GM12878 (cell line): ENCODE results near the gene NEK1. TPM values are rescaled to one million over a fixed set of nuclear protein-coding genes. Genes with fewer than 3 reads are reported as not detected.

Experiments
- ATAC-seq: fragments of 200-7000 bp; cut with Tn5 transposase; 3 replicates; pipeline ENCODE4 v1.9.1; 2020; ENCODE audit warnings: mild to moderate bottlenecking, moderate library complexity
- BruUV-seq: library from RNA; stranded (reverse); fragments of 400-500 nt; replicated peaks from 2 replicates; lab custom pipeline; 2021; lab: Mats Ljungman, UMichigan
- CTCF ChIA-PET: fragments of 300-600 bp; sonication (Branson Sonifier 250); formaldehyde crosslinking; extraction: SDS; loops from one replicate; lab custom pipeline; 2021; ENCODE audit warnings: inconsistent platforms; lab: Yijun Ruan, JAX
- POLR2A ChIA-PET: fragments of 350-600 bp; formaldehyde crosslinking; extraction: SDS; loops from one replicate; lab custom pipeline; 2021; ENCODE audit warnings: inconsistent platforms; lab: Charles Lee
- RAD21 ChIA-PET: fragments of 300-600 bp; sonication (Branson Sonifier 250); formaldehyde crosslinking; loops from one replicate; lab custom pipeline; 2023; ENCODE audit warnings: antibody characterized with exemption; ENCODE audit not compliant: unreplicated experiment; lab: Charles Lee
- SMC1A ChIA-PET: fragments of 300-600 bp; sonication (Branson Sonifier 250); formaldehyde crosslinking; loops from one replicate; lab custom pipeline; 2023; ENCODE audit not compliant: unreplicated experiment, uncharacterized antibody; lab: Charles Lee
- DNase-seq: peaks from one replicate; pipeline ENCODE4 v3.0.0-alpha.2; 2011; ENCODE audit warnings: low read depth, low spot score
- FAIRE-seq: peaks from 3 replicates; lab custom pipeline; 2011; peaks lifted over from hg19 to GRCh38; lab: Jason Lieb, UNC
- H2AFZ ChIP-seq: 2 replicates; pipeline ENCODE4 v1.6.0; 2011; ENCODE audit warnings: low read depth, low read length, control low read depth; ENCODE audit not compliant: control insufficient read depth
- H3K27ac ChIP-seq: 2 replicates; pipeline ENCODE4 v1.5.1; 2011; ENCODE audit warnings: control low read depth; ENCODE audit not compliant: control insufficient read depth, insufficient read depth
- H3K27me3 ChIP-seq, 2 experiments: replicated peaks in 1 of 2; 2 replicates each; pipeline versions ENCODE4 v1.6.0 to v1.6.1; 2011; ENCODE audit warnings: low read length in 1 of 2; ENCODE audit not compliant: control insufficient read depth in 2 of 2, insufficient read depth in 2 of 2
- H3K36me3 ChIP-seq, 2 experiments: 2 replicates each; pipeline ENCODE4 v1.5.1; 2011; ENCODE audit warnings: low read length in 1 of 2; ENCODE audit not compliant: control insufficient read depth in 2 of 2, insufficient read depth in 2 of 2
- H3K4me1 ChIP-seq: 2 replicates; pipeline ENCODE4 v1.6.1; 2011; ENCODE audit warnings: mild to moderate bottlenecking, low read length, moderate library complexity, mixed read lengths; ENCODE audit not compliant: control insufficient read depth, insufficient read depth
- H3K4me2 ChIP-seq: 2 replicates; pipeline ENCODE4 v1.6.0; 2011; ENCODE audit warnings: control low read depth; ENCODE audit not compliant: control insufficient read depth, insufficient read depth
- H3K4me3 ChIP-seq: fragments of 200-600 bp; sonication (generic); 2 replicates; pipeline ENCODE4 v1.5.1; 2016
- H3K79me2 ChIP-seq: 2 replicates; pipeline ENCODE4 v1.6.0; 2011; ENCODE audit warnings: low read length; ENCODE audit not compliant: control insufficient read depth, insufficient read depth
- H3K9ac ChIP-seq: 2 replicates; pipeline ENCODE4 v1.8.0; 2011; ENCODE audit warnings: low read length, control low read depth, mixed read lengths; ENCODE audit not compliant: control insufficient read depth, insufficient read depth
- H3K9me3 ChIP-seq: replicated peaks from 3 replicates; pipeline ENCODE4 v1.5.1; 2011; ENCODE audit warnings: mild to moderate bottlenecking, low read length; ENCODE audit not compliant: control insufficient read depth, insufficient read depth
- H4K20me1 ChIP-seq: 2 replicates; pipeline ENCODE4 v1.6.0; 2011; ENCODE audit not compliant: control insufficient read depth, insufficient read depth
- BCL3 ChIP-seq: IDR thresholded peaks from 2 replicates; pipeline ENCODE4 v1.6.1; 2011; ENCODE audit warnings: borderline replicate concordance, low read depth, mild to moderate bottlenecking, moderate library complexity, low read length; ENCODE audit not compliant: insufficient read depth, poor library complexity, severe bottlenecking
- CHD1 ChIP-seq: IDR thresholded peaks from 2 replicates; pipeline ENCODE4 v1.6.1; 2012; ENCODE audit warnings: low read depth, low read length, improper control_type of control experiment
- E2F8 ChIP-seq: fragments of 450-650 bp; IDR thresholded peaks from 2 replicates; pipeline ENCODE4 v1.6.1; 2018; ENCODE audit warnings: mild to moderate bottlenecking, low read depth, moderate library complexity; ENCODE audit not compliant: partially characterized antibody
- ESRRA ChIP-seq: IDR thresholded peaks from 2 replicates; pipeline ENCODE4 v1.6.1; 2012; ENCODE audit warnings: mild to moderate bottlenecking, low read length, improper control_type of control experiment
- FOXM1 ChIP-seq: IDR thresholded peaks from 2 replicates; pipeline ENCODE4 v1.6.1; 2012; ENCODE audit warnings: low read depth, mild to moderate bottlenecking, inconsistent platforms, low read length, moderate library complexity
- HSF1 ChIP-seq: fragments of 150-350 bp; IDR thresholded peaks from 2 replicates; pipeline ENCODE4 v1.6.1; 2014; ENCODE audit warnings: mild to moderate bottlenecking, low read depth, low read length
- MAX ChIP-seq: IDR thresholded peaks from 2 replicates; pipeline ENCODE4 v1.6.1; 2012; ENCODE audit warnings: low read depth, low read length, improper control_type of control experiment
- MXI1 ChIP-seq: fragments of 150-350 bp; IDR thresholded peaks from 2 replicates; pipeline ENCODE4 v1.6.1; 2011; ENCODE audit warnings: low read depth, mild to moderate bottlenecking, inconsistent platforms, low read length, improper control_type of control experiment
- NR2F1 ChIP-seq: fragments of 450-650 bp; conservative IDR thresholded peaks from 2 replicates; pipeline ENCODE4 v1.6.1; 2017; ENCODE audit warnings: mild to moderate bottlenecking
- POLR2AphosphoS2 ChIP-seq: IDR thresholded peaks from 2 replicates; pipeline ENCODE4 v1.6.1; 2011; ENCODE audit warnings: low read depth, mild to moderate bottlenecking, low read length, improper control_type of control experiment, moderate library complexity
- ZNF217 ChIP-seq: fragments of 450-650 bp; IDR thresholded peaks from 2 replicates; pipeline ENCODE4 v1.6.1; 2017; ENCODE audit warnings: antibody characterized with exemption, mild to moderate bottlenecking
- ZNF687 ChIP-seq: fragments of 450-650 bp; IDR thresholded peaks from 2 replicates; pipeline ENCODE4 v1.6.1; 2017; ENCODE audit warnings: mild to moderate bottlenecking, moderate library complexity
- WGBS: methylation state at CpG from one replicate; pipeline ENCODE4 v1.1.6; 2016; ENCODE audit warnings: low lambda C conversion rate; ENCODE audit not compliant: insufficient replicate concordance, insufficient coverage; ENCODE audit errors: missing lambda C conversion rate; 5-methylcytosine and 5-hydroxymethylcytosine counted together
- in situ Hi-C: fragments of 300-500 bp; cut with MboI; formaldehyde crosslinking; loops from 9 replicates; pipeline ENCODE4 v1.14.3; 2018; ENCODE audit warnings: mixed read lengths
- intact Hi-C: fragments of 100-400 bp; cut with micrococcal nuclease; formaldehyde crosslinking; loops from one replicate; pipeline ENCODE4 v1.14.2; 2022; ENCODE audit not compliant: unreplicated experiment
- polyA plus RNA-seq, 11 experiments: library from polyadenylated mRNA; depleted of rRNA in 4 of 11; unstranded in 6 of 11; stranded (reverse) in 5 of 11; fragments of >200 nt; fragmentation: Nextera tagmentation in 4 of 11; fragmentation: Illumina TruSeq in 1 of 11; extraction: Ambion mirVana in 4 of 11; extraction: Trizol in 1 of 11; gene quantifications; 1 replicate in 1 of 11; 2 replicates in 10 of 11; pipeline versions ENCODE4 v1.2.1 to v1.2.3, GENCODE V29; 2011 to 2016; ENCODE audit warnings: inconsistent platforms in 2 of 11, missing spikeins in 2 of 11, low read depth in 1 of 11
- total RNA-seq, 4 experiments: library from RNA; depleted of rRNA in 3 of 4; stranded (reverse); fragments of >200 nt in 3 of 4; fragmentation: Illumina TruSeq in 1 of 4; extraction: Trizol in 1 of 4; gene quantifications; 2 replicates each; pipeline versions ENCODE4 v1.2.1 to v1.2.3, GENCODE V29; 2013 to 2021

NEK1 gene
- total and polyA plus RNA-seq, 10 of the 15 experiments (the other 5 are each of a cell fraction or from before 2014, with no cell fraction given), result 4.9 to 16.1 (median 7.5) TPM

- no peaks in the 10 kb centered on the region; the same call in 1 of the 2 replicates for H3K79me2 ChIP-seq
- 25% methylated on average over 2 of the region's 2 CpGs for WGBS
- peaks cover 42% of the 10 kb centered on the region for H3K4me1 ChIP-seq
- ATAC-seq (peak; percentile 76), DNase-seq (peak; percentile 55), FAIRE-seq (peak; percentile 65)
- intact Hi-C loops, result loop anchor here (2.0 kb wide), 2 partner anchors 37 to 145 kb away; no protein-coding TSS in a partner anchor
- ChIA-PET POLR2A (interaction anchor here (0.8 to 2.9 kb wide), 17 partner anchors 19 to 430 kb away, joined by 3 to 27 read pairs (median 4); partner anchors contain the start of gene CBR4), SMC1A (interaction anchor here (0.7 to 7.4 kb wide), 46 partner anchors 11 to 515 kb away, joined by 3 to 212 read pairs (median 5); partner anchors contain the start of gene CBR4), CTCF (interaction anchor here (0.6 to 4.0 kb wide), 16 partner anchors 11 to 428 kb away, joined by 3 to 33 read pairs (median 5); partner anchors contain the start of gene CBR4), RAD21 (interaction anchor here (0.8 to 6.3 kb wide), 40 partner anchors 11 to 514 kb away, joined by 3 to 112 read pairs (median 4); partner anchors contain the start of genes CBR4, NEK1 and SH3RF1)
- peak overlapping the region; percentile 28 for H3K9ac ChIP-seq
- peaks cover 0 to 2% of the 10 kb centered on the region in 2 experiments; a peak in 3 of 4 replicates for H3K36me3 ChIP-seq
- H4K20me1 ChIP-seq, result no peaks in the 10 kb centered on the region
- peak overlapping the region; percentile 98 for H3K27ac ChIP-seq
- no peaks in the 10 kb centered on the region for H3K27me3 ChIP-seq
- H3K9me3 ChIP-seq, result peaks cover 7% of the 10 kb centered on the region; the same call in 2 of the 3 replicates
- H3K4me3 ChIP-seq, result no peak overlapping the region
- BruUV-seq, result no TSS peak
- no peak overlapping the region; the same call in 1 of the 2 replicates for H2AFZ ChIP-seq
- H3K4me2 ChIP-seq, result peak overlapping the region; percentile 62
- in situ Hi-C loops, result no loop called here
- TF ChIP-seq CHD1 (no peak), NR2F1 (peak; percentile 93), ESRRA (no peak), MAX (no peak), ZNF217 (peak; percentile 72; the same call in 1 of the 2 replicates), E2F8 (no peak), MXI1 (no peak), FOXM1 (peak; percentile 62; the same call in 1 of the 2 replicates), POLR2AphosphoS2 (no peak), HSF1 (no peak), ZNF687 (0 out of 2 replicates have a peak, but pooled peaks have one; percentile 61), BCL3 (no peak)
Measured at GRCh38 chr4:169438057-169438480, 174.3 kb downstream of the NEK1 start.
